H1 (cell line): Measurements from ENCODE around the gene FAM228A. TPM values are rescaled to one million over a fixed set of nuclear protein-coding genes. Genes with fewer than 3 reads are reported as not detected.
A peak's percentile ranks its signal among the peaks of the same experiment; 100 is the strongest.

Experiments
- BACH1 ChIP-seq: IDR thresholded peaks from 2 replicates; pipeline ENCODE4 v1.6.1; 2012; ENCODE audit warnings: low read length, improper control_type of control experiment
- FOSL1 ChIP-seq: IDR thresholded peaks from 2 replicates; pipeline ENCODE4 v1.6.1; 2011; ENCODE audit warnings: mild to moderate bottlenecking, low read depth, low read length, moderate library complexity; ENCODE audit not compliant: insufficient read depth
- MAFK ChIP-seq: IDR thresholded peaks from 2 replicates; pipeline ENCODE4 v1.6.1; 2012; ENCODE audit warnings: low read depth, mild to moderate bottlenecking, improper control_type of control experiment, low read length
- RAD21 ChIP-seq, 2 experiments: IDR thresholded peaks in 1 of 2; conservative IDR thresholded peaks in 1 of 2; 2 replicates each; pipeline ENCODE4 v1.6.1; 2011; ENCODE audit warnings: low read depth in 2 of 2, low read length in 2 of 2, improper control_type of control experiment in 1 of 2, inconsistent platforms in 1 of 2, mild to moderate bottlenecking in 1 of 2, moderate library complexity in 1 of 2
- SP4 ChIP-seq: IDR thresholded peaks from 2 replicates; pipeline ENCODE4 v1.6.1; 2012; ENCODE audit warnings: low read length, inconsistent platforms
- TBP ChIP-seq: IDR thresholded peaks from 2 replicates; pipeline ENCODE4 v1.6.1; 2011; ENCODE audit warnings: low read depth, low read length, improper control_type of control experiment
- polyA plus RNA-seq, 7 experiments: library from polyadenylated mRNA; depleted of rRNA in 3 of 7; stranded (reverse) in 5 of 7; unstranded in 2 of 7; fragments of >200 nt in 5 of 7; fragments of 200-250 nt in 2 of 7; gene quantifications; 1 replicate in 5 of 7; 2 replicates in 1 of 7; 4 replicates in 1 of 7; pipeline versions ENCODE4 v1.2.1 to v1.2.3, GENCODE V29; 2011 to 2013; ENCODE audit warnings: missing spikeins in 2 of 7, mixed read lengths in 2 of 7
- total RNA-seq: library from RNA; stranded (reverse); fragmentation: NEBNext Ultra II Directional; extraction: Animal tissue kit (Norgen Biotek cat#: 25700); gene quantifications from 2 replicates; pipeline ENCODE4 v1.2.1, GENCODE V29; 2021

Gene FAM228A
- total and polyA plus RNA-seq, 2 of the 8 experiments (the other 6 are each of a cell fraction or from before 2014, with no cell fraction given), result not detected

- TF ChIP-seq RAD21 (IDR thresholded peaks at IDR 0.05 in 1 of 2, conservative IDR thresholded peaks at IDR 0.05 in 1 of 2; ENCODE audit: low read depth in 2 of 2, low read length in 2 of 2) (peak; percentile 74 to 80), FOSL1 (no peak), BACH1 (no peak), SP4 (no peak), MAFK (no peak), TBP (no peak)
Measured at GRCh38 chr2:24164416-24164973, 10.4 kb upstream of the FAM228A start (continued).
